22Rv1 (cell line): Measurements from ENCODE around the gene LRRC30.

Source experiments
- H3K27ac ChIP-seq: fragments of 450-650 bp; 2 replicates; pipeline ENCODE4 v1.5.1; 2017
- CTCF ChIP-seq: fragments of 450-650 bp; IDR thresholded peaks from 2 replicates; pipeline ENCODE4 v1.5.1; 2017; ENCODE audit warnings: mild to moderate bottlenecking
- ZFX ChIP-seq: fragments of 450-650 bp; IDR thresholded peaks from 2 replicates; pipeline ENCODE4 v1.6.1; 2017; ENCODE audit warnings: antibody characterized with exemption, borderline replicate concordance

Gene LRRC30

GRCh38 chr18:7236933-7237332 is 6.0 kb downstream of the LRRC30 start:
- TF ChIP-seq CTCF, result no peak
- no peak for TF ChIP-seq ZFX
- no peak overlapping the region for H3K27ac ChIP-seq

GRCh38 chr18:7237673-7238272 is 6.9 kb downstream of the LRRC30 start:
- no peak for TF ChIP-seq CTCF
- TF ChIP-seq ZFX, result no peak
- no peak overlapping the region for H3K27ac ChIP-seq

- TF ChIP-seq CTCF, result no peak
- TF ChIP-seq ZFX, result no peak
- H3K27ac ChIP-seq, result no peak overlapping the region
Observed at GRCh38 chr18:7242926-7243325, 12.0 kb downstream of the LRRC30 start.

GRCh38 chr18:7248877-7249276 is 18.0 kb downstream of the LRRC30 start:
- TF ChIP-seq ZFX (no peak), CTCF (no peak)
- H3K27ac ChIP-seq, result no peak overlapping the region

- TF ChIP-seq ZFX (no peak), CTCF (no peak)
- H3K27ac ChIP-seq, result no peak overlapping the region
Observed at GRCh38 chr18:7254163-7254562, 23.3 kb downstream of the LRRC30 start.

- H3K27ac ChIP-seq, result no peak overlapping the region
- no peak for TF ChIP-seq CTCF
- TF ChIP-seq ZFX, result no peak
Observed at GRCh38 chr18:7255054-7255453, 24.2 kb downstream of the LRRC30 start.

- TF ChIP-seq CTCF (no peak), ZFX (no peak)
- no peak overlapping the region for H3K27ac ChIP-seq
Observed at GRCh38 chr18:7255643-7256042, 24.8 kb downstream of the LRRC30 start.
